SK-N-SH (cell line): ENCODE data around the gene GDI2. TPM values are rescaled to one million over a fixed set of nuclear protein-coding genes. Genes with fewer than 3 reads are reported as not detected.

Source experiments
- CTCF ChIA-PET: fragments of 300-600, 350-600 bp; formaldehyde crosslinking; extraction: SDS; loops from one replicate; lab custom pipeline; 2021; lab: Yijun Ruan, JAX
- POLR2A ChIA-PET: fragments of 350-600 bp; sonication (Branson Sonifier 250); formaldehyde crosslinking; extraction: SDS; loops from one replicate; lab custom pipeline; 2020; ENCODE audit warnings: antibody characterized with exemption, inconsistent platforms; lab: Yijun Ruan, JAX
- DNase-seq: peaks from one replicate; pipeline ENCODE4 v3.0.0; 2012
- H2AFZ ChIP-seq: fragments of 200-600 bp; sonication (generic); 2 replicates; pipeline ENCODE4 v1.8.1; 2016; ENCODE audit warnings: antibody characterized with exemption, mild to moderate bottlenecking, low read depth
- H3F3A ChIP-seq: fragments of 200-600 bp; sonication (generic); replicated peaks from 2 replicates; pipeline ENCODE3; 2016; ENCODE audit warnings: antibody characterized with exemption, mild to moderate bottlenecking; ENCODE audit not compliant: insufficient read depth
- H3K27ac ChIP-seq, 2 experiments: fragments of 200-500 bp in 1 of 2; fragments of 200-600 bp in 1 of 2; sonication (Bioruptor generic) in 1 of 2; sonication (generic), shearing (Covaris generic) in 1 of 2; 2 replicates each; pipeline versions ENCODE4 v1.5.1 to v1.6.1; 2014 to 2016; ENCODE audit warnings: low read depth in 2 of 2, inconsistent platforms in 1 of 2, low read length in 1 of 2, mild to moderate bottlenecking in 1 of 2, mixed read lengths in 1 of 2
- H3K27me3 ChIP-seq: fragments of 200-600 bp; sonication (generic), shearing (Covaris generic); 2 replicates; pipeline ENCODE4 v1.6.1; 2016; ENCODE audit warnings: mixed run types; ENCODE audit not compliant: insufficient read depth
- H3K36me3 ChIP-seq, 2 experiments: fragments of 200-500 bp in 1 of 2; fragments of 200-600 bp in 1 of 2; sonication (Bioruptor generic) in 1 of 2; sonication (generic) in 1 of 2; replicated peaks in 1 of 2; 2 replicates each; pipeline versions ENCODE3 to v1.5.1; 2014 to 2016; ENCODE audit warnings: low read length in 1 of 2, mild to moderate bottlenecking in 1 of 2; ENCODE audit not compliant: insufficient read depth in 2 of 2, control insufficient read depth in 1 of 2
- H3K4me1 ChIP-seq, 2 experiments: fragments of 200-500 bp in 1 of 2; fragments of 200-600 bp in 1 of 2; sonication (Bioruptor generic) in 1 of 2; sonication (generic), shearing (Covaris generic) in 1 of 2; 2 replicates each; pipeline versions ENCODE4 v1.5.1 to v1.6.1; 2014 to 2016; ENCODE audit warnings: low read depth in 1 of 2, low read length in 1 of 2, mixed run types in 1 of 2; ENCODE audit not compliant: insufficient read depth in 2 of 2, control insufficient read depth in 1 of 2
- H3K4me2 ChIP-seq: fragments of 200-600 bp; sonication (generic), shearing (Covaris generic); 2 replicates; pipeline ENCODE4 v1.6.1; 2017; ENCODE audit warnings: mixed run types
- H3K4me3 ChIP-seq, 2 experiments: fragments of 200-500 bp in 1 of 2; fragments of 200-600 bp in 1 of 2; sonication (Bioruptor generic) in 1 of 2; sonication (generic), shearing (Covaris generic) in 1 of 2; 2 replicates each; pipeline versions ENCODE4 v1.5.1 to v1.8.1; 2014 to 2016; ENCODE audit warnings: low read depth in 2 of 2, inconsistent platforms in 1 of 2, low read length in 1 of 2, mild to moderate bottlenecking in 1 of 2, mixed read lengths in 1 of 2, moderate library complexity in 1 of 2
- H3K79me2 ChIP-seq: fragments of 200-600 bp; sonication (generic); 2 replicates; pipeline ENCODE4 v1.8.1; 2017; ENCODE audit warnings: mild to moderate bottlenecking; ENCODE audit not compliant: insufficient read depth
- H3K9ac ChIP-seq: fragments of 200-600 bp; sonication (generic); 2 replicates; pipeline ENCODE4 v1.6.1; 2017; ENCODE audit warnings: mixed run types
- H3K9me2 ChIP-seq: fragments of 200-600 bp; sonication (generic); 2 replicates; pipeline ENCODE4 v1.6.1; 2017; ENCODE audit warnings: mixed run types
- H3K9me3 ChIP-seq: fragments of 200-600 bp; sonication (generic); 2 replicates; pipeline ENCODE4 v1.6.1; 2017; ENCODE audit warnings: mixed run types, mild to moderate bottlenecking, moderate library complexity
- H4K20me1 ChIP-seq: fragments of 200-600 bp; sonication (generic); 2 replicates; pipeline ENCODE4 v1.6.1; 2017; ENCODE audit warnings: mild to moderate bottlenecking, mixed run types; ENCODE audit not compliant: insufficient read depth
- EP300 ChIP-seq, 2 experiments: IDR thresholded peaks; 2 replicates each; pipeline versions ENCODE4 v1.4.0 to v1.6.1; 2012; ENCODE audit warnings: borderline replicate concordance in 1 of 2, low read depth in 1 of 2, low read length in 1 of 2
- EZH2phosphoT487 ChIP-seq: fragments of 200-600 bp; sonication (generic); IDR thresholded peaks from 2 replicates; pipeline ENCODE4 v1.6.1; 2017; ENCODE audit warnings: low read depth, mixed run types, mild to moderate bottlenecking, antibody characterized with exemption, moderate library complexity, borderline replicate concordance
- FOXM1 ChIP-seq: IDR thresholded peaks from 2 replicates; pipeline ENCODE4 v1.4.0; 2012; ENCODE audit warnings: low read depth, mild to moderate bottlenecking
- GABPA ChIP-seq: IDR thresholded peaks from 2 replicates; pipeline ENCODE4 v1.4.0; 2012; ENCODE audit warnings: low read depth, mild to moderate bottlenecking
- JUND ChIP-seq: IDR thresholded peaks from 2 replicates; pipeline ENCODE4 v1.4.0; 2012
- PBX3 ChIP-seq: IDR thresholded peaks from 2 replicates; pipeline ENCODE4; 2012
- RCOR1 ChIP-seq: fragments of 150-350 bp; IDR thresholded peaks from 2 replicates; pipeline ENCODE4 v1.6.1; 2017; ENCODE audit warnings: antibody characterized with exemption, low read length
- REST ChIP-seq: IDR thresholded peaks from 2 replicates; pipeline ENCODE4 v1.6.1; 2012; ENCODE audit warnings: mild to moderate bottlenecking, low read depth, low read length, moderate library complexity
- RFX5 ChIP-seq: IDR thresholded peaks from 2 replicates; pipeline ENCODE4 v1.6.1; 2012; ENCODE audit warnings: mild to moderate bottlenecking, improper control_type of control experiment, low read length
- RXRA ChIP-seq: IDR thresholded peaks from 2 replicates; pipeline ENCODE4 v1.4.0; 2012; ENCODE audit warnings: low read depth, mild to moderate bottlenecking, borderline replicate concordance
- TAF1 ChIP-seq: IDR thresholded peaks from 2 replicates; pipeline ENCODE4 v1.6.1; 2012; ENCODE audit warnings: low read depth, mild to moderate bottlenecking, low read length, moderate library complexity, borderline replicate concordance
- TEAD4 ChIP-seq: IDR thresholded peaks from 2 replicates; pipeline ENCODE4 v1.4.0; 2012; ENCODE audit warnings: mild to moderate bottlenecking, borderline replicate concordance; ENCODE audit not compliant: insufficient read depth
- USF1 ChIP-seq: IDR thresholded peaks from 2 replicates; pipeline ENCODE4 v1.4.0; 2012; ENCODE audit warnings: low read depth, borderline replicate concordance
- YY1 ChIP-seq: IDR thresholded peaks from 2 replicates; pipeline ENCODE4 v1.4.0; 2012; ENCODE audit warnings: low read depth, mild to moderate bottlenecking
- ZBTB33 ChIP-seq: IDR thresholded peaks from 2 replicates; pipeline ENCODE4 v1.4.0; 2012; ENCODE audit warnings: low read depth, borderline replicate concordance
- WGBS: methylation state at CpG from one replicate; pipeline ENCODE4 v1.1.6; 2017; ENCODE audit warnings: low lambda C conversion rate; 5-methylcytosine and 5-hydroxymethylcytosine counted together
- polyA plus RNA-seq, 3 experiments: library from polyadenylated mRNA; depleted of rRNA; stranded (reverse); fragments of >200 nt; gene quantifications; 2 replicates each; pipeline ENCODE4 v1.2.3, GENCODE V29; 2012

Gene GDI2
- polyA plus RNA-seq, 1 of the 3 experiments (the other 2 are of a cell fraction), result 94.3 TPM

- TF ChIP-seq TEAD4, result no peak
- TF ChIP-seq ZBTB33, result no peak
- no peak for TF ChIP-seq USF1
- TF ChIP-seq EZH2phosphoT487, result no peak
- TF ChIP-seq TAF1, result no peak
- no peak for TF ChIP-seq RCOR1
- TF ChIP-seq JUND, result no peak
- TF ChIP-seq REST, result no peak
- TF ChIP-seq PBX3, result no peak
- TF ChIP-seq RXRA, result no peak
- TF ChIP-seq EP300 (IDR thresholded peaks at IDR 0.05; ENCODE audit: borderline replicate concordance in 1 of 2, low read depth in 1 of 2, low read length in 1 of 2), result no peak
- no peak for TF ChIP-seq FOXM1
- TF ChIP-seq YY1, result no peak
- no peak for TF ChIP-seq RFX5
- no peak for TF ChIP-seq GABPA
- Histone ChIP-seq H3K4me1 (no peaks in the 10 kb centered on the region), H3K4me2 (no peak overlapping the region), H4K20me1 (peaks cover 11% of the 10 kb centered on the region; the same call in 1 of the 2 replicates), H3K27me3 (no peaks in the 10 kb centered on the region), H3F3A (peaks cover 44% of the 10 kb centered on the region), H3K4me3 (no peak overlapping the region), H3K9ac (no peak overlapping the region), H2AFZ (no peak overlapping the region), H3K79me2 (peaks cover 39% of the 10 kb centered on the region), H3K36me3 (peaks cover 86 to 90% of the 10 kb centered on the region in 2 experiments), H3K9me3 (no peaks in the 10 kb centered on the region), H3K27ac (no peak overlapping the region; a peak in 1 of 4 replicates), H3K9me2 (no peaks in the 10 kb centered on the region)
- ChIA-PET POLR2A (no interaction called here), CTCF (interaction anchor here (0.8 to 1.2 kb wide), 2 partner anchors 11 to 33 kb away, joined by 3 read pairs; no protein-coding TSS in a partner anchor)
- 94% methylated on average over 10 of the region's 10 CpGs for WGBS
- no peak for DNase-seq
Observed at GRCh38 chr10:5764422-5765297, 48.6 kb downstream of the GDI2 start.
